Anterior cingulate cortex (tissue), 58 donors: ENCODE measurements around the gene KRTAP24-1.

Source experiments
- DNase-seq, 58 donors: peaks; one replicate each; lab custom pipeline; 2025; lab: John Stamatoyannopoulos, UW

Gene KRTAP24-1

GRCh38 chr21:30282850-30283249 lies at the start of gene KRTAP24-1:
Gene KRTAP24-1, minus strand, starts transcription at chr21:30282950. Its CDS starts 18 bp downstream, at chr21:30282932.
- DNase-seq, result no peak

GRCh38 chr21:30329203-30329875 lies 46.6 kb upstream of the KRTAP24-1 start:
- no peak for DNase-seq

GRCh38 chr21:30326390-30326789 lies 43.6 kb upstream of the KRTAP24-1 start:
- no peak for DNase-seq

- DNase-seq, result no peak
These were observed 37.5 kb upstream of the KRTAP24-1 start, which contains the start of gene KRTAP26-1 for GRCh38 chr21:30320215-30320614. Gene KRTAP26-1, minus strand, starts transcription at chr21:30320315. Its CDS starts 280 bp downstream, at chr21:30320035.

- DNase-seq, result no peak
These were observed 33.0 kb upstream of the KRTAP24-1 start for GRCh38 chr21:30315701-30316100.

GRCh38 chr21:30306884-30307283 lies 24.1 kb upstream of the KRTAP24-1 start:
- DNase-seq, result no peak

GRCh38 chr21:30305136-30305535 lies 22.4 kb upstream of the KRTAP24-1 start:
- no peak for DNase-seq

GRCh38 chr21:30289215-30289614 lies 6.5 kb upstream of the KRTAP24-1 start, which contains the start of gene KRTAP25-1:
Gene KRTAP25-1, minus strand, starts transcription at chr21:30289514. Its CDS starts 24 bp downstream, at chr21:30289490.
- no peak for DNase-seq

GRCh38 chr21:30271611-30272010 lies 11.1 kb downstream of the KRTAP24-1 start:
- DNase-seq, result no peak

- DNase-seq, result no peak
These were observed 11.6 kb downstream of the KRTAP24-1 start for GRCh38 chr21:30271156-30271555.

GRCh38 chr21:30269803-30270530 lies 12.8 kb downstream of the KRTAP24-1 start:
- no peak for DNase-seq

- no peak for DNase-seq
These were observed 14.0 kb downstream of the KRTAP24-1 start for GRCh38 chr21:30268608-30269197.

- DNase-seq, result no peak
These were observed 25.0 kb downstream of the KRTAP24-1 start for GRCh38 chr21:30257773-30258172.

- no peak for DNase-seq
These were observed 26.6 kb downstream of the KRTAP24-1 start for GRCh38 chr21:30256100-30256499.

- no peak for DNase-seq
These were observed 27.1 kb downstream of the KRTAP24-1 start for GRCh38 chr21:30255679-30256078.

GRCh38 chr21:30251781-30252180 lies 31.0 kb downstream of the KRTAP24-1 start:
- no peak for DNase-seq

GRCh38 chr21:30249936-30250335 lies 32.8 kb downstream of the KRTAP24-1 start:
- DNase-seq, result no peak

- no peak for DNase-seq
These were observed 33.9 kb downstream of the KRTAP24-1 start for GRCh38 chr21:30248844-30249243.

GRCh38 chr21:30245061-30245460 lies 37.7 kb downstream of the KRTAP24-1 start:
- DNase-seq, result no peak

- no peak for DNase-seq
These were observed 39.1 kb downstream of the KRTAP24-1 start for GRCh38 chr21:30243691-30244090.

GRCh38 chr21:30240661-30241060 lies 42.1 kb downstream of the KRTAP24-1 start:
- DNase-seq, result no peak
